ENCODE measurements around the gene PIGT.

PIGT gene

DNA sequence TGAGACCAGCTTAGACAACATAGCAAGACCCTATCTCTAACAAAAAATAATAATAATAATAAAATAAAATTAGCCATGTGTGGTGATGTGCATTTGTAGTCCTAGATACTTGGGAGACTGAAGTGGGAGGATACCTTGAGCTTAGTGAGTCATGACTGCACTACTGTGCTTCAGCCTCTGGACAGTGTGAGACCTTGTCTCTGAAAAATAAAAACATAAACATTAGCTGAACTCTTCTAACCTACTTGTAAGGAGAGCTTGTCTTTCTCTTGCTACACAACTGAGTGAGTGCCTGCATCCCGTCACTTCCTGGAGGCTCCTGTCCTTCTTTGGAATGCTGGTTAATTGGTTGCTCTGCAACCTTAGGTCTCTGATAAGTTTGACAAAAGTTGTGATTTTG, 13.0 kb upstream of the PIGT start:
- no peak for DNase-seq

DNA sequence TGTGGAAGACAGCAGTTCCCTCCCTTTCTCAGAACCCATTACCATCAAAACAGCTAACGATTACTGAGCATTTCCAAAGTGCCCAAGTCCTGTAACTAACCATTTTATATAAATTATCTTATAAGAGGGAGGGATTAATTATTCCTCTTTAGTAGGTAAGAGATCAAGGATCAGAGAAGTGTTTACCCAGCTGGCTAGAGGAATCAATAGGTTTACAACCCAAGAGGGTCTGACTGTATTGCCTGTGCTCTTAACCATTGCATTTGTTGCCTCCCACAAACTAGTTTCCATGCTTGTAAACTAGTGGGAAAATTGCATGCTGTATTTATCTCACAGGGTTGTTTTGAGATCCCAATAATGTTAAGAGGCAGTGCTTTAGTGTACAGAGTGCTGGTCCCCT, 11.5 kb upstream of the PIGT start:
- no peak for DNase-seq

DNA sequence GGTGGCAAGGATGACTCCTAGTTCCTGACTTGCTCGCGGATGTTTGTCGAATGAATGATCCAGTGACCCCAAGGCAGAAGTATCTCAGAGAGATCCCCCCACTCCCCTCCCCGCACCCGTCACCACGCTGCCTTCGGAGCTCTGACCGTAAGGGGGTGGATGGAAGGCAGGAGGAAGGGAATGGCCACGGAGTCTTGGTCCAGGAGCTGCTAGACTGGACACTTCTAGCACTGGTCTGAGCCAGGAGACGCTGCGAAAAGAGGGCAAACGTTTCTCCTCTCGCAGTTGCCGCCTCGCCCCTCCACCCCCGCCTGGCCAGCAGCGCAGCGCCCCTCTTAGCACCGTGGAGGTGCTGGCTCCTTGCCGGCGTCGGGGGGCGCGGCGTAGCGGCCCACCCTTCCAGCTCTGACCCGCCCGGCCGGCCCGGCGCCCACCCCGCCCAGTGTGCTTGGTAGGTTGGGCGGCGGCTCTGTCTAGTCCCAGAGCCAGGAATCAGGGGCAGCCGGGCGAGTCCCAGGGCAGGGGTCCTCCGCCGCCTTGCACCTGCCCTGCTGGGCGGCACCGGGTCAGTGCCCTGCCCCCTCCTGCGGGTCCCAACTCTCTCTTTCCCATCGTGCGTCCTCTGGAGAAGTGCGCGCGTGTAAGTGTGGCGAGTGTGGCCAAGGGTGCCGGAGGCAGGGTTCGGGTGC, 10.2 kb upstream of the PIGT start:
- no peak for DNase-seq

DNA sequence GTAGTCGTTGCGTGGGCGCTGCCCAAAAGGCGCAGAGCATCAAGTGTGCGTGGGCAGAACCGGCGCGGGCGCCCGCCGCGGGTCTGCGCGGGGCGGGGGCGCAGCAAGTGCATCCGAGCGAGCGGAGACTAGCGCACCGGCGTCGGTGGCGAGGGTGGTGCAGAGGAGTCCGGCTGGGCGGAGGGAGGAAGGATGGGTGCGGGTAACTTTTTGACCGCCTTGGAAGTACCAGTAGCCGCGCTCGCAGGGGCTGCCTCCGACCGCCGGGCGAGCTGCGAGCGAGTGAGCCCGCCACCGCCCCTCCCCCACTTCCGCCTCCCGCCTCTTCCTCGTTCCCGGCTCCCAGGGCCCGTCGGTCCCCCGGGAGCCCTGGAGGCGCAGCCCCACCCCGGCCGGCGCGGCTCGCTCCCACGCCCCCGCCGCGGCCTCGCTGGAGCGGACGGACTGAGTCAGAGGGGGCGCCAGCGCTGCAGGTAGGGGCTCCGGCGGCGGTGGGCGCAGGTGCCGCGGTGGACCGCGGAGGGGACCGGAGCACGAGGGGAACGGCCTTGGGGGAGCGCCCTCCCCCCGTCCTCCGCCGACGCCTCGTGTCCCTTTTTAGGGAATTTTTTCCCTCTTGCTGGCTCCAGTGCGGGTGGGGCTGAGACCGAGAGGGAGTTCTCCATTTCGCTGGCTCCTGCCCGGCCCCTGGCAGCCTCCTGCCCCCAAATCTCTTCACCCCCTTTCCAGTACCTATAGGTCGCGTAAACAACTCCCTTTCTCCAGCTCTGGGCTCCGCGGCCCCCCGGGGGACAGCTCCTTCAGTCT, 9.5 kb upstream of the PIGT start:
- DNase-seq, result no peak

DNA sequence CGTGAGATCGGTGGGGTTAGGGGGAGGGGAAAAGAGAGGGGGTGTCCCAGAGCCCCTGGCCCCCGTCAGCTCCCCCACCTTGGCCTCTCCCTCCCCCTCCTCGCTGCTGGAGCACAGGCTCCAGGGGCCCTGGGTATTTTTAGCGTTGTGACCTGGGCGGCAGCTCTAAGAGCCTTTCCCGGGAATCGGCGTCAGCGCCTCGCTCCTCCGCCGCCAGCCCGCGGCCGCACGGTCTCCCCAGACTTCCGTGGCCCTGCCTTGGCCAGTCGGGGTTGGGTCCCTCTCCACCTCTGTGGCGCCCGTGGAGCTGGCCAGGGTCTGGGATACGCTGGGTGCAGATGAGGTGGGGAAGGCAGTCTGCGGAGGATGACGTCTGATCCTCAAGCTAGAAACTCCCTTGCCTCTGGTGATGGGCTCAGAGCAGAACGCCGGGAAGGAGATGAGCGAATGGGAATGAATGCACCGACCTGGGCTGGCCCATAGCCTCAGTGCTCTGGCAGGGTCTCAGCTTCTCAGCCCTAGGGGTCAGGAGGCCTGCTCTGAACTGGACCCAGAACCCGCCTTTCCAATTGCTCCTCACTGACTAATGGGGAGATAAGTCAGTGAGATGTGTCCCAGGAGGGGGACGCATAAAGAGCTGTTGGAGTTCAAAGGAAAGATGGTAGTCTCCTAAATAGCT, 8.7 kb upstream of the PIGT start:
- DNase-seq, result no peak

DNA sequence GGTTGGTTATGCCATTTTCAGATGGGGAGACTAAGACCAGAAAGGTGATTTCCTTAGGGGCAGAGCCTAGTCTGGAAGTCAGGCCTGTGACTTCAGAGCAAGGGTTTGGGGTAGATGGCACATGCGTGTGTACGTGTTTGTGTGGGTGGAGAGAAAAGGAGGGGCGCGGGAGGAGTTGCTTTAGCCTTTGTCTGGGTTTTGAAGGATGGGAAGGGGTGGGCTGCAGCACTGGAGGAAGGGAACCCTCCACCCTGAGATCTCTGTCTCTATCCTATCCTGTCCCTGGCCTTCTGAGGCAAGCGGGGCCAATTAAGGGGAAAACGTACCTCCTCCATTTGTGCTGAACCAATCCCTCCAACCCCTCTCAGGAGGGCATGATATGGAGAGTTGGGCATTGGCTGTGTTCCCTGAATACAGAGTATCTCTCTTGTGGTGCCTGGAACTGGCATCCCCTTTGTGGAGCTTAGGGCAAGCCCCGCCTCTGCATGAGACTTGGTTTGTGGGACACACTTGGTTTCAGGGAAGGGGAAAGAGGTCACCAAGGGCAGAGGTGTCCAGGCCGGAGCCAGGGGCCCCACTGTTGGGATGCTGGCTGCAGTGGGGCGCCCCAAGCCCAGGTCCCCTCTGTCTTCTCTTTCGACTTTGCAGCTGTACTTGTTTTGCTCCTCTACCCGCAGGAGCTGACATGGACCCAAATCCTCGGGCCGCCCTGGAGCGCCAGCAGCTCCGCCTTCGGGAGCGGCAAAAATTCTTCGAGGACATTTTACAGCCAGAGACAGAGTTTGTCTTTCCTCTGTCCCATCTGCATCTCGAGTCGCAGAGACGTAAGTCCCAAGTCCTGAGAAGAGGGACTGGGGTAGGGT, 7.9 kb upstream of the PIGT start, which contains the start of gene DBNDD2:
Gene DBNDD2, plus strand, starts transcription at position 507 of the 863 bp plus-strand sequence. Its CDS starts 179 bp downstream, at position 686.
- DNase-seq, result no peak

DNA sequence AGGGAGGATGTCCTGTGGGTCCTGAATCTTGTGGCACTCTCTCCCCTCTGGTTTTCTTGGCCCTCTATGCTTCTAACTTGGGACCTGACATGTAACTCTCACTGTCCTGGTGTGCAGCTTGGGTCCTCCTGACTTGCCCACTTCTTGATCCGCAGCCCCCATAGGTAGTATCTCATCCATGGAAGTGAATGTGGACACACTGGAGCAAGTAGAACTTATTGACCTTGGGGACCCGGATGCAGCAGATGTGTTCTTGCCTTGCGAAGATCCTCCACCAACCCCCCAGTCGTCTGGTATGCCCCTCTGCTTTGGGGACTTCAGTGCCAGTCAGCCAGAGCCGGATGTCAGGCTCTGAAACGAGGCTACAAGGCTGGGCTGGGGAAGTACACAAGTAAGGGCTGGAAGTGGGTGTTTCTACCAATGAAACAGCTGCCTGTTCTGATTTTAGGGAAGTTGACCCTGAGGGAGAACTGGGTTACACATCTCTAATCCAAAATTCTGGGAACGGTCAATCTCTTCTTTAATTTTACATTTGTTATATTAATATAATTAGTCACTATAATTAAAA, 7.2 kb upstream of the PIGT start:
- DNase-seq, result no peak

DNA sequence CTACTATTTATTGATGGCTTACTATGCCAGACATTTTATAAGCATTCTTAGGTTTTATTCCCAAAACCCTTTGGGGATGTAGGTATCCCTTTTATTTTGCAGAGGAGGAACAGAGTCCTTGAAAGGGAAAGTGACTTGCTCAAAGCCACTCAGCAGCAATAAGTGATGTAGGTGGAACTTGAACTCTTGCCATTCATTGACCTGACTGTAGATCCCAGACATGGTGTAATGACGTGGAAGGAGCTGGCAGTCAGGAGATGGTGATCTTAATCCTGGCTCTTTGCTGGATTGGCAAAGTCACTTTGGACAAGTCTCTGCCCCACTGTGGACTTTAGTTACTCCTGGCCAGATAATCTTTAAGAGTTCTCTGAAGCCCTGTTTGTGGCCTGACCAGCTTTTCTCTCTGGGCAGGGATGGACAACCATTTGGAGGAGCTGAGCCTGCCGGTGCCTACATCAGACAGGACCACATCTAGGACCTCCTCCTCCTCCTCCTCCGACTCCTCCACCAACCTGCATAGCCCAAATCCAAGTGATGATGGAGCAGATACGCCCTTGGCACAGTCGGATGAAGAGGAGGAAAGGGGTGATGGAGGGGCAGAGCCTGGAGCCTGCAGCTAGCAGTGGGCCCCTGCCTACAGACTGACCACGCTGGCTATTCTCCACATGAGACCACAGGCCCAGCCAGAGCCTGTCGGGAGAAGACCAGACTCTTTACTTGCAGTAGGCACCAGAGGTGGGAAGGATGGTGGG, 6.2 kb upstream of the PIGT start:
- DNase-seq, result no peak

DNA sequence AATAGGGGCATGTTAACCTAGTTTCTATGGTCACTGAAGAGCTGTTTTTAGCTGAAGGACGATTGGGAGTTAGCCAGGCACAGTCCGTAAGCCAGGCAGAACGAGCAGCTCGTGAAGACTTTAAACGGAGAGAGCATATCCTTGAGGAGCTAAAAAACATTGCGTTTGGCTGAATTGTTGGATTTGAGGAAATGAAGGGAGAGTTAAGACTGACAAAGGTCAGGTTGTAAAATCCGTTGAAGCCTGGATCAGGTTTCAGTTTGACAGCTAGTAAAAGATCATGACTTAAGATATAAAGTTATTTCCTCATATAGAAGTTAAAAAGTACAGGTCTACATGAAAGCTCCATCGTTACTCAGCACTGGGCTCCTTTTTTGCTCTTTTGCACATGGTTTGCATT, 5.1 kb upstream of the PIGT start:
- no peak for DNase-seq

DNA sequence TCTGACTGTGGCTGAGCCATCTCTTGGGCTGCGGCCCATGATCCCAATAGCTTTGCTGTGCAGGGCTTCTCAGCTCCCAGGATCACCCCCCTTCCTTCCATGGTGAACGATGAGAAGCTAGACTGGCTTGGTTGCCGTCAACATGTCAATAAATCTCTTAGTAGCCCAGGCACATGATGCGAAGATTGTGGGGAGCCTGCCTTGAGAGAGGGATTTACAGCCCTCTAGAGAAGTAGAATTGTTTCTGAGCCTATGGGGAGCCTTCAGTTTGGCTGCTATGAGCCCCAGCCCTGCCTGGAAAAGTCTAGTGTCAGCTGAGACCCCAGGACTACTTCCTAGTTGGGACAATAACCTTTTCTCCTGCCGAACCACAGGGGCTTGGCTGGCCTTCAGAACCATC, 3.3 kb upstream of the PIGT start:
- DNase-seq, result no peak

DNA sequence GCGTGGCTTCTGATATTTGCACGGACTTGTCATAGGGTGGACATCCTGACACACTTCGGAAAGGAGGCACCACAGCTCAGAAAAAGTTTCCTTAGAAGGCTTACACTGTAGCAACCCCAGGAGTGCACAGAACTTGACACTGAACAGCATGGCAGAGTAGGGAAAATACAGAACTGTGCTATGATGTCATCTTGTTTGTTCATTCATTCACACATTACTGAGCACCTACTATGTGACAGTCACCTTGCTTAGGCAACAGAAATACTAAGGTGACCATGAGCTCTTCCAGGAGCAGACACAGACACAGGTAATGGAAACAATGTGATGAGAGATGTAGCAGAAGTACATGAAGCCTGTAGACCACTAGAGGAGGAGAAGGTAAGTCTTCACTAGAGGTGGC, 2.5 kb upstream of the PIGT start:
- DNase-seq, result no peak

DNA sequence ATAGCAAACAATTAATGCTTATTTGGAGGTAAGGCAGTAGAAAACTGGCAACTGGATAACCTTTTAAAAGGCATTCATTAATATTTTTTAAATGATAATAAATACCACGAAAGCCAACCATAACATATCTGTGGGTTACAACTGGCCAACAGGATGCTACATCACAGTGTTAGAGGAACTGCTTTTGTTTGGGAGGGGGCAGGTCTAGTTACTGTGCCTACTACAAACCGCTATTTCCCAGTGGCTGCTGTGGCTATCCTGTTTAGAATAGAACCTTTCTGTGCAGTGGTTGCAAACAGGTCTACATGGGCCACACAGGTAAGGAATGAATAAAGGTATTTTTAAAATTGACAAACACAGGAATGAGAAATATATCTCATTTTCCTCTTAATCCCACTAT, 976 bp downstream of the PIGT start:
- no peak for DNase-seq

DNA sequence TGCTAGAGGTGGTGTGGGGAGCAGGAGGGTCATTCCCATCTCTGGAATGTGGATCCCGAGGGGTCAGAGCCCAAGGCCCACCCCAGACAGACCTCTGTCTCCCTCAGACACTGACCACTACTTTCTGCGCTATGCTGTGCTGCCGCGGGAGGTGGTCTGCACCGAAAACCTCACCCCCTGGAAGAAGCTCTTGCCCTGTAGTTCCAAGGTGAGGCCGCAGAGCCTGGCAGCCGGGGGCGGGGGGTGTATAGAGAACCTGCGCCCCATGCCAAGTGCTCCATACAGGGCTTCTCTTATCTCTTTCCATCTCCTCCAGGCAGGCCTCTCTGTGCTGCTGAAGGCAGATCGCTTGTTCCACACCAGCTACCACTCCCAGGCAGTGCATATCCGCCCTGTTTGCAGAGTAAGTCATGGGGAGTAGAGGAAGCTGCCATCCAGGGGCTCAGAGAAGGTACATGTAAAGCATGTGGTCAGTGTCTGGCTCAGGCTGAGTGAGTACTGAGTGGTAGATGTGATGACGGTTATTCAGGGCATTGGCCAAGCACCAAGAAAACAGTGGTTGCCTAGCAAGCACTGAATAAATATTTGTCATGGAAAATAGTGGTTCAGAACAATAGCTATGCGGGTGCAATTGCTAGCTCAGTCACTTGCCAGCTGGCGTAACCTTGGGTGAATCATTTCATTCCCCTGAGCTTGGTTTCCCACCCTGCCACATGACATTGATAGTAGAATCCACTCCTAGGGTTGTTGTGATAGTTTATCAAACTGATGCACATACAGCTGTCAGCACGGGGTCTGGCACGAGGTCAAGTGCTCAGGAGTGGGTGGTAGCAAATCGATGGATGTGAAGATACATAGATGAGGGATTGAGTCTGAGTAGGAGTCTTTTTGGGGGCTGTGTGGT, 3.5 kb downstream of the PIGT start:
- no peak for DNase-seq

DNA sequence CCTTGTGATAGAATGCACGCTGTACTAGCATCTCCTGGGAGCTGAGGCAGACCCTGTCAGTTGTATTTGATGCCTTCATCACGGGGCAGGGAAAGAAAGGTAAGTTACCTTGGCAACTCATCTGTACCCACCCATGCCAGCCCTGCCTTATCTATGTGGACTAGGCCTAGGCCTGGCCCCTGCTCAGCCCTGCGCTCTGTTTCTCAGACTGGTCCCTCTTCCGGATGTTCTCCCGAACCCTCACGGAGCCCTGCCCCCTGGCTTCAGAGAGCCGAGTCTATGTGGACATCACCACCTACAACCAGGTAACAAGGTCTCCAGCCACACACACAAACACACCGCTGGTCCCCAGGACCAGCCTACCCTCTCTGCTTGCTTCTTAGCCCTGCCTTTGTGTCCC, 4.2 kb downstream of the PIGT start:
- no peak for DNase-seq

DNA sequence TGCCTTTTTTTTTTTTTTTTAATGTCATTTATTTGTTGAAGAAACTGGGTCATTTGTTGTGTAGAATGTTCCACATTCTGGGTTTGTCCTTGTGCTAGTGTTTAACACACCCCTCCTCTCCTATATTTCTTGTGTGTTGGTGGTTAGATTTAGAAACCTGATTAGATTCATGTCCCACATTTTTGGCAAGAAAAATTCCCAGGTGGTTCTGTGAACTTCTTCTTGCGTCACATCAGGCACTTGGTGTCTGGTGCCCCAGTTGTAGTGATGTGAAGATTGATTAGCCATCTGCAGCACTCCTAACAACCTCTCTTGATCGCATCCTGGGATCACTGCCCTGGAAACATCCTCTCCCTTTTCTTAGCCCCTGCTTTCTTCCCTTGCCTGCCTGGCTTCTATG, 7.8 kb downstream of the PIGT start:
- no peak for DNase-seq

DNA sequence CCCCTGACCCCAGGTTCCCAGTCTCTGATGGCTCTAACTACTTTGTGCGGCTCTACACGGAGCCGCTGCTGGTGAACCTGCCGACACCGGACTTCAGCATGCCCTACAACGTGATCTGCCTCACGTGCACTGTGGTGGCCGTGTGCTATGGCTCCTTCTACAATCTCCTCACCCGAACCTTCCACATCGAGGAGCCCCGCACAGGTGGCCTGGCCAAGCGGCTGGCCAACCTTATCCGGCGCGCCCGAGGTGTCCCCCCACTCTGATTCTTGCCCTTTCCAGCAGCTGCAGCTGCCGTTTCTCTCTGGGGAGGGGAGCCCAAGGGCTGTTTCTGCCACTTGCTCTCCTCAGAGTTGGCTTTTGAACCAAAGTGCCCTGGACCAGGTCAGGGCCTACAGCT, 9.6 kb downstream of the PIGT start:
- no peak for DNase-seq

DNA sequence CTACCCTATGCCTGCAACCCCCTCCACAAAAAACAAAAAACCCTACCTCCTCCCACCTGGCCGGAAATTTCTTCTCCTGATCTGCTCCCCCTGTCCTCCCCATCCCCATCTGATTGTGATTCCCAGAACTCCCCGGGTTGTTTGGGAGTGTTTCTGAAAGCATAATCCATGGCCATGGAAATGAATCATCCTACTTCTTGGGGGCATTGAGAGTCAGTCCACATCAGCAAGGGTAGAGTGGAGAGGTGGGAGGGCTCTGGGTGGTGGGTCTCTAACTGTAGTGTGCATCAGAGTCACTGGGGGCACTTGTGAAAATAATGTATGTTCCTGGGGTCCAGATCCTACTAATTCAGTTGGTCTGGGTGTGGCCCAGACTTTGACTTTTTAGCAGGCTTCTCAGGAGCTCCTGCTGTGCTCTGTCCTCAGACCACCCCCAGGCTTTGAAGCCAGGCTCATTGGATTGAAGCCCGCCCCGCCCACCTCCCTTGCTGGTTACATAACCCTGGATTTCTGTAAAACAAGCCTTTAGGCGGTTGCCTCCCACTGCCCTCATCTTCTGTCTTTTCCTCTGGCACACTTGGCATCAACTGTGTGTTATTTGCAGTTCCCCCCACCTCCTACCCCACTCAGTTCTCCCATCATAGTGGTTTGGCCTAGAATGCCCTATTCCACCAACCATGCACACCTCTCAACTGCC, 10.5 kb downstream of the PIGT start:
- no peak for DNase-seq

DNA sequence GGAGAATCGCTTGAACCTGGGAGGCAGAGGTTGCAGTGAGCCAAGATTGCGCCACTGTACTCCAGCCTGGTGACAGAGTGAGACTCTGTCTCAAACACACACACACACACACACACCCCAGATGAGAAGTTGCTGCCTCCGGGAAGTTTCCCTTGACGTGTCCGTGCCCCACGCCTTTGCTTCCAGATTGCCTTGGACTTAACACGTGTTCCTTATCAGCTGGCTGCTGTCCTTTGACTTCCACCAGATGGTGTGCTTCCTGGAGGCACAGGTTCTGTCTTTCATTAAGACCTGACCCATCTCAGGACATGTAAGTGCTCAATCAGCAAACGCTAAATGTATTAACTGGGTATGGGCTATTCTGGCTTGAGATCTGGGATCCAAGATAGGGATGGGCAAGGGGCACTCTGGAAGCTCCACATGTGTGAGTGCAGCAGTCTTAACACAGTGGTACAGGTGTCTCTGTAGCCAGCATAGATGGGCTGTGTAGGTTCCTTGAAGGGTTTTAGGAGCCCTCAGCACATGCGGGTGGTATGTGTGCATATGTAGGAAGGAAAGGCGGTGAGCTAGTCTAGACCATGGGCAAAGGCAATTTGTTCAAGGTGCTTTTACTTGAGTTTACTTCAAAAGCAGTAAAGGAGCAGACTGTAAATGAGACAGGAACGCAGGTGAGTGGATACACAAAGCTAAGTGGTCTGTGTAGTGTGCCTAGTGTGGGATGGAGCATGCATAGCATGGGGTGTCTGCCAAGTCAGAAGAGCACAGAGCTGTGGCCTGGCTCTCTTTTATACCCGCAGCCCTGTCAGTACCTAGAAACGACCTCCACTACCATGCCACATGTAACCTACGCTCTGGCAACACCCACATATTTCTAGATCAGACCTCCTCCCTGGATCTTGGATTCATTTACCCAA, 11.6 kb downstream of the PIGT start:
- DNase-seq, result no peak

DNA sequence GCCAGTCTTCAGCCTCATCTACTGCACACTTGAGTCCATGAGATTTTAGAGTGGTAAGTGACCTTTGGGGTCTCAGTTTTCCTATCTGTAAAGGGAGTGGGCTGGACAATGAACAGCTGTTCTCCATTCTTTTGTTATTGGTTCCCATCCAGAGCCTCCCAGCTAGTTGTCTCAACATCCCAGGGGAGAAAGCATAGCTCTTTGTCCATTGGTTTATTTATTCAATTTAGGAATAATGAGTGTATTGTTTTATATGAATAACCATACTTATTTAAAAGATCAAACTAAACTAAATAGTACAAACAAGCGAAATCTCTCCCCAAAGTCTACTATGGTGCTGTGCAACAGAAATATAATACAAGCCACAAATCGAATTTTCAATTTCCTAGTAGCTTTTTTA, 13.7 kb downstream of the PIGT start:
- no peak for DNase-seq
